ACHN (cell line): ENCODE data around the gene TRAPPC11.
"Not testable (repeated sequence)": the region's sequence is repeated elsewhere in the genome, so short reads cannot be mapped to it uniquely, and the experiment has no call there.

Experiments
- DNase-seq: peaks from one replicate; pipeline ENCODE4 v3.0.0-alpha.2; 2015
- in situ Hi-C: cut with HindIII; loops from 2 replicates; pipeline ENCODE4 v1.10.0; 2017; ENCODE audit warnings: low sequenced_read_pairs, low pct_ligation_motif_present, low pct_unique_long_range_greater_than_20kb

Gene TRAPPC11

GRCh38 chr4:183659029-183659871, at the start of gene TRAPPC11, which contains the start of gene RWDD4:
TSS of gene TRAPPC11 (plus strand) at chr4:183659293. CDS start at chr4:183663868, 4,575 bp downstream.
TSS of gene RWDD4 (minus strand) at chr4:183659185. CDS start at chr4:183658952, 233 bp downstream.
- in situ Hi-C loops: no loop called here
- peak; percentile 96 for DNase-seq

GRCh38 chr4:183610033-183610432, 49.1 kb upstream of the TRAPPC11 start:
- in situ Hi-C loops: no loop called here

GRCh38 chr4:183610613-183611012, 48.5 kb upstream of the TRAPPC11 start:
- no peak for DNase-seq

More at GRCh38 chr4:183610033-183610432, 49.1 kb upstream of the TRAPPC11 start:
- peak; percentile 4 for DNase-seq

GRCh38 chr4:183611210-183611830, 47.8 kb upstream of the TRAPPC11 start:
- in situ Hi-C loops: no loop called here
- no peak for DNase-seq

More at GRCh38 chr4:183610613-183611012, 48.5 kb upstream of the TRAPPC11 start:
- in situ Hi-C loops: no loop called here

- in situ Hi-C loops: no loop called here
- DNase-seq: no peak
Measured at GRCh38 chr4:183612329-183613250, 46.5 kb upstream of the TRAPPC11 start.

GRCh38 chr4:183617075-183617474, 42.0 kb upstream of the TRAPPC11 start:
- in situ Hi-C loops: no loop called here
- DNase-seq: no peak

- no peak for DNase-seq
- in situ Hi-C loops: no loop called here
Measured at GRCh38 chr4:183618681-183619080, 40.4 kb upstream of the TRAPPC11 start.

- in situ Hi-C loops: no loop called here
Measured at GRCh38 chr4:183620421-183620820, 38.7 kb upstream of the TRAPPC11 start.

GRCh38 chr4:183621875-183622274, 37.2 kb upstream of the TRAPPC11 start:
- no peak for DNase-seq
- in situ Hi-C loops: no loop called here

More at GRCh38 chr4:183620421-183620820, 38.7 kb upstream of the TRAPPC11 start:
- no peak for DNase-seq

GRCh38 chr4:183624548-183624947, 34.5 kb upstream of the TRAPPC11 start:
- no peak for DNase-seq
- in situ Hi-C loops: no loop called here

- in situ Hi-C loops: no loop called here
- DNase-seq: no peak
Measured at GRCh38 chr4:183626168-183626567, 32.9 kb upstream of the TRAPPC11 start.

- DNase-seq, in situ Hi-C loops: not testable (repeated sequence)
Measured at GRCh38 chr4:183627286-183627685, 31.8 kb upstream of the TRAPPC11 start.

GRCh38 chr4:183627979-183628588, 31.0 kb upstream of the TRAPPC11 start:
- DNase-seq: no peak

GRCh38 chr4:183631577-183632198, 27.4 kb upstream of the TRAPPC11 start:
- DNase-seq: no peak
- in situ Hi-C loops: no loop called here

More at GRCh38 chr4:183627979-183628588, 31.0 kb upstream of the TRAPPC11 start:
- in situ Hi-C loops: no loop called here

- DNase-seq: no peak
- in situ Hi-C loops: no loop called here
Measured at GRCh38 chr4:183632689-183633088, 26.4 kb upstream of the TRAPPC11 start.

- in situ Hi-C loops: no loop called here
- no peak for DNase-seq
Measured at GRCh38 chr4:183633476-183634400, 25.4 kb upstream of the TRAPPC11 start.

- DNase-seq: no peak
Measured at GRCh38 chr4:183635321-183635720, 23.8 kb upstream of the TRAPPC11 start.

More at GRCh38 chr4:183635321-183635720, 23.8 kb upstream of the TRAPPC11 start:
- in situ Hi-C loops: no loop called here
